Heart left ventricle (tissue), 13 donors: Measurements from ENCODE around the gene DDX59.

Source experiments
- POLR2A ChIP-seq, 2 donors: fragments of 450-650 bp; IDR thresholded peaks; one replicate each; pipeline ENCODE4 v1.6.1; 2017; ENCODE audit warnings: antibody characterized with exemption in 2 of 2, mild to moderate bottlenecking in 2 of 2, moderate library complexity in 2 of 2
- TF ChIP-seq, protein P1 (sequence below), 12 donors: fragments of 200-600 bp; sonication (generic) in 4 of 12; IDR thresholded peaks; one replicate each; pipeline versions ENCODE4 v1.5.0 to v1.8.0; 2018 to 2022; ENCODE audit warnings: antibody characterized with exemption in 12 of 12, mild to moderate bottlenecking in 5 of 12
- donor health status: ischemic (EF 13 %, LVEDD 7.1; RV severe dilation, severe dysfunction).
- donor health status: DM: no; HTN: yes; CAD: no.
- donor health status: DM: no; HTN: no; CAD: no.
- donor health status: ischemic (EF 25% LVEDD 6.9; RV normal size, moderate dysfunction).
- donor health status: ischemic (EF 25% LVEDD 5.7; RV mildly dilated, moderate dysfunction).
- donor health status: ischemic (EF 35%, LVEDD 5.7; RV mildly dilated, moderate dysfunction).
- donor health status: nonischemic (EF 11% LVEDD 7.7; RV severe dilation, severe dysfunction).
- donor health status: DM: yes; HTN: yes; CAD: no.
- donor health status: PGD.
- donor health status: ischemic (EF 29% LVEDD 5.4; RV normal size, mild dysfunction).
- donor health status: nonischemic (EF 23%, LVEDD 6.1; RV moderate dilation, normal function).

DNA sequence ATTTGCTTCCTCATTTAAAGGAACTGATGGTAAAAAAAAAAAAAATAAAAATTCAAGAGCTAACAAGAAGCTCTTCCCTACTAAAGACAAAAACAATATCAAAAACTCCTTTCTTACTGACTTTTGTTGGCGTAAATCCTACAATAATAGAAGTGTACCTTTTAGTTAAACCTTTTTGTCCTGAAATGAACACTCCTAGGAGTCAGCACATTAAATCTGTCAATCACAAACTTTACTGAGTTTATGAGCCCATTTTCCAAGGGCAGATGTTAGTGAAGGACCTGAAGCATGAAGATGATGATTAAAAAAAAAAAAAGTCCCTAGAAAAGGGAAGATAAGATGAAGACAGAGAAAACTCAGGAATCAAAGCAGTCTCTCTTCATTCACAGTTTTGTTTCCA lies 22.6 kb upstream of the DDX59 start:
- TF ChIP-seq, protein P1, sequence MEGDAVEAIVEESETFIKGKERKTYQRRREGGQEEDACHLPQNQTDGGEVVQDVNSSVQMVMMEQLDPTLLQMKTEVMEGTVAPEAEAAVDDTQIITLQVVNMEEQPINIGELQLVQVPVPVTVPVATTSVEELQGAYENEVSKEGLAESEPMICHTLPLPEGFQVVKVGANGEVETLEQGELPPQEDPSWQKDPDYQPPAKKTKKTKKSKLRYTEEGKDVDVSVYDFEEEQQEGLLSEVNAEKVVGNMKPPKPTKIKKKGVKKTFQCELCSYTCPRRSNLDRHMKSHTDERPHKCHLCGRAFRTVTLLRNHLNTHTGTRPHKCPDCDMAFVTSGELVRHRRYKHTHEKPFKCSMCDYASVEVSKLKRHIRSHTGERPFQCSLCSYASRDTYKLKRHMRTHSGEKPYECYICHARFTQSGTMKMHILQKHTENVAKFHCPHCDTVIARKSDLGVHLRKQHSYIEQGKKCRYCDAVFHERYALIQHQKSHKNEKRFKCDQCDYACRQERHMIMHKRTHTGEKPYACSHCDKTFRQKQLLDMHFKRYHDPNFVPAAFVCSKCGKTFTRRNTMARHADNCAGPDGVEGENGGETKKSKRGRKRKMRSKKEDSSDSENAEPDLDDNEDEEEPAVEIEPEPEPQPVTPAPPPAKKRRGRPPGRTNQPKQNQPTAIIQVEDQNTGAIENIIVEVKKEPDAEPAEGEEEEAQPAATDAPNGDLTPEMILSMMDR (IDR thresholded peaks at IDR 0.05) = no peak
- TF ChIP-seq POLR2A (IDR thresholded peaks at IDR 0.05) = no peak
